K562 (cell line): ENCODE measurements around the gene TBX1. TPM values are rescaled to one million over a fixed set of nuclear protein-coding genes. Genes with fewer than 3 reads are reported as not detected.

Source experiments
- CBX5 ChIP-seq: IDR thresholded peaks from 2 replicates; pipeline ENCODE4 v1.6.1; 2014; ENCODE audit warnings: low read depth, borderline replicate concordance
- HDGF ChIP-seq: fragments of 450-650 bp; IDR thresholded peaks from 2 replicates; pipeline ENCODE4 v1.6.1; 2016
- PATZ1 ChIP-seq: fragments of 250-450 bp; sonication (Bioruptor Pico); IDR thresholded peaks from 2 replicates; pipeline ENCODE4 v1.5.0; 2020; ENCODE audit warnings: mild to moderate bottlenecking, borderline replicate concordance
- PHF20 ChIP-seq: fragments of 450-650 bp; IDR thresholded peaks from 2 replicates; pipeline ENCODE4 v1.6.1; 2018; ENCODE audit not compliant: partially characterized antibody
- RFX1 ChIP-seq: fragments of 450-650 bp; IDR thresholded peaks from 2 replicates; pipeline ENCODE4 v1.6.1; 2016; ENCODE audit warnings: mild to moderate bottlenecking, moderate library complexity
- STAT6 ChIP-seq: sonication (generic); formaldehyde crosslinking; IDR thresholded peaks from 2 replicates; pipeline ENCODE4 v1.8.1; 2023; ENCODE audit warnings: mild to moderate bottlenecking, missing genetic modification reagents
- WHSC1 ChIP-seq: IDR thresholded peaks from one replicate; pipeline ENCODE4 v1.6.1; 2012; ENCODE audit warnings: low read length, control low read depth, inconsistent platforms
- ZBTB49 ChIP-seq: sonication (generic); formaldehyde crosslinking; IDR thresholded peaks from 2 replicates; pipeline ENCODE4 v1.8.0; 2022; ENCODE audit warnings: missing genetic modification reagents, mild to moderate bottlenecking, borderline replicate concordance
- ZNF23 ChIP-seq: fragments of 250-450 bp; sonication (Bioruptor Pico); IDR thresholded peaks from 2 replicates; pipeline ENCODE4 v1.4.0; 2020; ENCODE audit warnings: mild to moderate bottlenecking
- ZNF764 ChIP-seq: fragments of 250-450 bp; sonication (Bioruptor Pico); IDR thresholded peaks from 2 replicates; pipeline ENCODE4 v1.4.0; 2020; ENCODE audit warnings: low read depth, mild to moderate bottlenecking, moderate library complexity
- ZNF780A ChIP-seq: fragments of 250-450 bp; sonication (Bioruptor Pico); IDR thresholded peaks from 2 replicates; pipeline ENCODE4 v1.5.0; 2021; ENCODE audit warnings: mild to moderate bottlenecking
- polyA plus RNA-seq, 8 experiments: library from polyadenylated mRNA; depleted of rRNA in 4 of 8; stranded (reverse) in 5 of 8; unstranded in 3 of 8; fragments of >200 nt; fragmentation: Nextera tagmentation in 2 of 8; fragmentation: Illumina TruSeq in 1 of 8; extraction: Ambion mirVana in 2 of 8; extraction: Trizol in 1 of 8; gene quantifications; 2 replicates each; pipeline versions ENCODE4 v1.2.1 to v1.2.3, GENCODE V29; 2011 to 2014; ENCODE audit warnings: inconsistent platforms in 1 of 8, missing spikeins in 1 of 8
- total RNA-seq, 7 experiments: library from RNA; depleted of rRNA in 6 of 7; stranded (reverse); fragments of >200 nt in 6 of 7; fragmentation: Illumina TruSeq in 2 of 7; extraction: Trizol in 2 of 7; gene quantifications; 2 replicates each; pipeline versions ENCODE4 v1.2.1 to v1.2.3, GENCODE V29; 2011 to 2021; ENCODE audit warnings: low replicate concordance in 1 of 7
- TF ChIP-seq, protein P1 (sequence below), 2 experiments: fragments of 450-650 bp in 1 of 2; sonication (generic) in 1 of 2; formaldehyde crosslinking; conservative IDR thresholded peaks; 2 replicates each; pipeline versions ENCODE4 v1.4.0 to v1.8.1; 2020 to 2022; ENCODE audit warnings: mild to moderate bottlenecking in 1 of 2, missing genetic modification reagents in 1 of 2
- TF ChIP-seq, protein P2 (sequence below): fragments of 250-450 bp; sonication (Bioruptor Pico); IDR thresholded peaks from 2 replicates; pipeline ENCODE4 v1.5.0; 2021; ENCODE audit warnings: mild to moderate bottlenecking, borderline replicate concordance
- TF ChIP-seq, protein P3 (sequence below), 2 experiments: fragments of 200-800 bp in 1 of 2; sonication (Bioruptor generic) in 1 of 2; sonication (generic) in 1 of 2; formaldehyde crosslinking in 1 of 2; IDR thresholded peaks in 1 of 2; conservative IDR thresholded peaks in 1 of 2; 2 replicates each; pipeline versions ENCODE4 v1.5.0 to v1.6.1; 2016 to 2020; ENCODE audit warnings: missing compliant biosample characterization in 1 of 2, missing genetic modification characterization in 1 of 2, missing genetic modification reagents in 1 of 2

TBX1 gene
- total and polyA plus RNA-seq, 9 of the 15 experiments (the other 6 are each of a cell fraction or from before 2014, with no cell fraction given) = 0.07 to 35.0 (median 3.9) TPM

- TF ChIP-seq ZNF764 (CRISPR knock-in tag) (peak; percentile 75), ZNF23 (CRISPR knock-in tag) (no peak), PHF20 (no peak), STAT6 (peak; percentile 30; the same call in 1 of the 2 replicates), PATZ1 (CRISPR knock-in tag) (no peak; the same call in 1 of the 2 replicates), RFX1 (no peak), HDGF (no peak), CBX5 (no peak), ZBTB49 (CRISPR knock-in tag) (no peak), ZNF780A (no peak), WHSC1 (peak; percentile 82)
- TF ChIP-seq, protein P1, sequence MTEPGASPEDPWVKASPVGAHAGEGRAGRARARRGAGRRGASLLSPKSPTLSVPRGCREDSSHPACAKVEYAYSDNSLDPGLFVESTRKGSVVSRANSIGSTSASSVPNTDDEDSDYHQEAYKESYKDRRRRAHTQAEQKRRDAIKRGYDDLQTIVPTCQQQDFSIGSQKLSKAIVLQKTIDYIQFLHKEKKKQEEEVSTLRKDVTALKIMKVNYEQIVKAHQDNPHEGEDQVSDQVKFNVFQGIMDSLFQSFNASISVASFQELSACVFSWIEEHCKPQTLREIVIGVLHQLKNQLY (CRISPR knock-in tag; conservative IDR thresholded peaks at IDR 0.05) = peak in 1 of 2 experiments; percentile 91; a peak in 1 of 4 replicates
- TF ChIP-seq, protein P2, sequence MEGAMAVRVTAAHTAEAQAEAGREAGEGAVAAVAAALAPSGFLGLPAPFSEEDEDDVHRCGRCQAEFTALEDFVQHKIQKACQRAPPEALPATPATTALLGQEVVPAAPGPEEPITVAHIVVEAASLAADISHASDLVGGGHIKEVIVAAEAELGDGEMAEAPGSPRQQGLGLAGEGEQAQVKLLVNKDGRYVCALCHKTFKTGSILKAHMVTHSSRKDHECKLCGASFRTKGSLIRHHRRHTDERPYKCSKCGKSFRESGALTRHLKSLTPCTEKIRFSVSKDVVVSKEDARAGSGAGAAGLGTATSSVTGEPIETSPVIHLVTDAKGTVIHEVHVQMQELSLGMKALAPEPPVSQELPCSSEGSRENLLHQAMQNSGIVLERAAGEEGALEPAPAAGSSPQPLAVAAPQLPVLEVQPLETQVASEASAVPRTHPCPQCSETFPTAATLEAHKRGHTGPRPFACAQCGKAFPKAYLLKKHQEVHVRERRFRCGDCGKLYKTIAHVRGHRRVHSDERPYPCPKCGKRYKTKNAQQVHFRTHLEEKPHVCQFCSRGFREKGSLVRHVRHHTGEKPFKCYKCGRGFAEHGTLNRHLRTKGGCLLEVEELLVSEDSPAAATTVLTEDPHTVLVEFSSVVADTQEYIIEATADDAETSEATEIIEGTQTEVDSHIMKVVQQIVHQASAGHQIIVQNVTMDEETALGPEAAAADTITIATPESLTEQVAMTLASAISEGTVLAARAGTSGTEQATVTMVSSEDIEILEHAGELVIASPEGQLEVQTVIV (CRISPR knock-in tag) = peak; percentile 72; the same call in 1 of the 2 replicates
- TF ChIP-seq, protein P3, sequence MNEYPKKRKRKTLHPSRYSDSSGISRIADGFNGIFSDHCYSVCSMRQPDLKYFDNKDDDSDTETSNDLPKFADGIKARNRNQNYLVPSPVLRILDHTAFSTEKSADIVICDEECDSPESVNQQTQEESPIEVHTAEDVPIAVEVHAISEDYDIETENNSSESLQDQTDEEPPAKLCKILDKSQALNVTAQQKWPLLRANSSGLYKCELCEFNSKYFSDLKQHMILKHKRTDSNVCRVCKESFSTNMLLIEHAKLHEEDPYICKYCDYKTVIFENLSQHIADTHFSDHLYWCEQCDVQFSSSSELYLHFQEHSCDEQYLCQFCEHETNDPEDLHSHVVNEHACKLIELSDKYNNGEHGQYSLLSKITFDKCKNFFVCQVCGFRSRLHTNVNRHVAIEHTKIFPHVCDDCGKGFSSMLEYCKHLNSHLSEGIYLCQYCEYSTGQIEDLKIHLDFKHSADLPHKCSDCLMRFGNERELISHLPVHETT (CRISPR knock-in tag; conservative IDR thresholded peaks at IDR 0.05 in 1 of 2, IDR thresholded peaks at IDR 0.05 in 1 of 2) = peak in 1 of 2 experiments; percentile 59; a peak in 1 of 4 replicates
Observed at GRCh38 chr22:19772673-19773469, 12.3 kb downstream of the TBX1 start (continued).
